Right lobe of liver (tissue), 6 donors: ENCODE results near the gene THTPA. TPM values are rescaled to one million over a fixed set of nuclear protein-coding genes. Genes with fewer than 3 reads are reported as not detected.

ENCODE experiments used
- ATAC-seq, 4 donors: fragments of 200-7000 bp; cut with Tn5 transposase; one replicate each; pipeline ENCODE4 v1.9.1; 2020; ENCODE audit warnings: mild to moderate bottlenecking in 4 of 4, moderate library complexity in 4 of 4
- DNase-seq, 3 donors: peaks; one replicate each; pipeline ENCODE4 v3.0.0-alpha.2; 2020
- H3K27ac ChIP-seq, 3 donors: fragments of 200-600 bp; one replicate each; pipeline ENCODE4 v1.8.0; 2022
- H3K27me3 ChIP-seq, 2 donors: fragments of 200-600 bp; one replicate each; pipeline ENCODE4 v1.8.0; 2022
- H3K36me3 ChIP-seq, 4 donors: fragments of 200-600 bp; sonication (generic) in 1 of 4; one replicate each; pipeline versions ENCODE4 v1.5.1 to v1.8.0; 2017 to 2022; ENCODE audit warnings: control low read depth in 1 of 4
- H3K4me1 ChIP-seq, 4 donors: fragments of 200-600 bp; sonication (generic) in 1 of 4; one replicate each; pipeline versions ENCODE4 v1.5.1 to v1.8.0; 2017 to 2022; ENCODE audit warnings: control low read depth in 1 of 4
- H3K4me3 ChIP-seq, 3 donors: fragments of 200-600 bp; one replicate each; pipeline ENCODE4 v1.8.0; 2022
- H3K9me3 ChIP-seq, 4 donors: fragments of 200-600 bp; sonication (generic) in 1 of 4; one replicate each; pipeline versions ENCODE4 v1.5.1 to v1.8.0; 2017 to 2022; ENCODE audit warnings: control low read depth in 1 of 4
- POLR2A ChIP-seq: fragments of 450-650 bp; IDR thresholded peaks from one replicate; pipeline ENCODE4 v1.6.1; 2017; ENCODE audit warnings: antibody characterized with exemption, mild to moderate bottlenecking
- WGBS: methylation state at CpG from one replicate; pipeline ENCODE4 v1.1.6; 2018; ENCODE audit warnings: low coverage, low lambda C conversion rate; ENCODE audit not compliant: insufficient coverage; ENCODE audit errors: missing lambda C conversion rate; 5-methylcytosine and 5-hydroxymethylcytosine counted together
- intact Hi-C, 2 donors: fragments of 100-400 bp; cut with DNase I; formaldehyde crosslinking; loops; one replicate each; pipeline versions ENCODE4 v1.11.2 to v1.14.1; 2022
- total RNA-seq, 6 experiments: library from RNA; depleted of rRNA in 2 of 6; stranded (reverse); fragments of >200 nt in 2 of 6; fragmentation: NEBNext Ultra II Directional in 3 of 6; extraction: Animal tissue kit (Norgen Biotek cat#: 25700) in 3 of 6; gene quantifications; one replicate each; pipeline versions ENCODE4 v1.1.0 to v1.2.4, GENCODE V29; 2016 to 2023
- TF ChIP-seq, protein P1 (sequence below), 4 donors: fragments of 200-600 bp in 3 of 4; fragments of 450-650 bp in 1 of 4; IDR thresholded peaks; one replicate each; pipeline versions ENCODE4 v1.5.1 to v1.8.0; 2016 to 2022; ENCODE audit warnings: antibody characterized with exemption in 4 of 4, mild to moderate bottlenecking in 2 of 4
- donor health status: DM: no; HTN: yes; CAD: no.
- donor health status: DM: no; HTN: no; CAD: no.
- donor health status: DM: no; HTN: no; CAD: no.
- donor health status: DM: no; HTN: yes; CAD: no.
- donor health status: DM: no; HTN: yes; CAD: no.

Gene THTPA
- total RNA-seq, 6 experiments from 2014 or later: 8.2 to 15.0 (median 11.4) TPM

DNA sequence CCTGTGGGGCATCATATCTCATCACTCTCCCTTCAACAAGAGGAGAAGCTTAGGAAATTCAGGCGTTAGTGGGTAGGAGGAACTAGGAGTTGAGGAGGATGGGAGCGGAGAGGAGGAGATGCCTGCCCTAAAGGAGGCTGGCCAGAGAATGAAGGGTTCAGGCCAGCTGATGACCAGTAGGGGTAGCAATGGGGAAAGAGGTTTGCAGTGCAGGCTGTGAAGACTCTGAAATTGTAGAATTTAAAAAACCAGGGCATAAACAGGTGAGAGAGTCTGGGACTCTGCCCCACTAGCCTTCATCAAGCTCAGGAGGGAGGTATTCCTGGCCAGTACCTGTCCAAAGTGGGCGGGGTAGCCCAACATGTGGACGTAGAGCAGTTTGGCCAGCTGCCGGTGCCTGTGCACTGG lies 10.7 kb downstream of the THTPA start:
- Histone ChIP-seq H3K27me3 (no peaks in the 10 kb centered on the region), H3K4me3 (peak overlapping the region; percentile 54 to 60 (median 60)), H3K27ac (peak overlapping the region in 2 of 3 donors; percentile 39 to 58), H3K36me3 (peaks cover 0 to 4% (median 0%) of the 10 kb centered on the region in 4 donors), H3K4me1 (peaks cover 0 to 24% (median 4%) of the 10 kb centered on the region in 4 donors), H3K9me3 (no peaks in the 10 kb centered on the region)
- intact Hi-C loops: no loop called here
- 27% methylated on average over 2 of the region's 5 CpGs for WGBS
- TF ChIP-seq, protein P1, sequence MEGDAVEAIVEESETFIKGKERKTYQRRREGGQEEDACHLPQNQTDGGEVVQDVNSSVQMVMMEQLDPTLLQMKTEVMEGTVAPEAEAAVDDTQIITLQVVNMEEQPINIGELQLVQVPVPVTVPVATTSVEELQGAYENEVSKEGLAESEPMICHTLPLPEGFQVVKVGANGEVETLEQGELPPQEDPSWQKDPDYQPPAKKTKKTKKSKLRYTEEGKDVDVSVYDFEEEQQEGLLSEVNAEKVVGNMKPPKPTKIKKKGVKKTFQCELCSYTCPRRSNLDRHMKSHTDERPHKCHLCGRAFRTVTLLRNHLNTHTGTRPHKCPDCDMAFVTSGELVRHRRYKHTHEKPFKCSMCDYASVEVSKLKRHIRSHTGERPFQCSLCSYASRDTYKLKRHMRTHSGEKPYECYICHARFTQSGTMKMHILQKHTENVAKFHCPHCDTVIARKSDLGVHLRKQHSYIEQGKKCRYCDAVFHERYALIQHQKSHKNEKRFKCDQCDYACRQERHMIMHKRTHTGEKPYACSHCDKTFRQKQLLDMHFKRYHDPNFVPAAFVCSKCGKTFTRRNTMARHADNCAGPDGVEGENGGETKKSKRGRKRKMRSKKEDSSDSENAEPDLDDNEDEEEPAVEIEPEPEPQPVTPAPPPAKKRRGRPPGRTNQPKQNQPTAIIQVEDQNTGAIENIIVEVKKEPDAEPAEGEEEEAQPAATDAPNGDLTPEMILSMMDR (IDR thresholded peaks at IDR 0.05): peak in 1 of 4 donors; percentile 7
- TF ChIP-seq POLR2A: no peak
- DNase-seq (peak in 1 of 3 donors; percentile 73), ATAC-seq (peak; percentile 4 to 31 (median 12))

DNA sequence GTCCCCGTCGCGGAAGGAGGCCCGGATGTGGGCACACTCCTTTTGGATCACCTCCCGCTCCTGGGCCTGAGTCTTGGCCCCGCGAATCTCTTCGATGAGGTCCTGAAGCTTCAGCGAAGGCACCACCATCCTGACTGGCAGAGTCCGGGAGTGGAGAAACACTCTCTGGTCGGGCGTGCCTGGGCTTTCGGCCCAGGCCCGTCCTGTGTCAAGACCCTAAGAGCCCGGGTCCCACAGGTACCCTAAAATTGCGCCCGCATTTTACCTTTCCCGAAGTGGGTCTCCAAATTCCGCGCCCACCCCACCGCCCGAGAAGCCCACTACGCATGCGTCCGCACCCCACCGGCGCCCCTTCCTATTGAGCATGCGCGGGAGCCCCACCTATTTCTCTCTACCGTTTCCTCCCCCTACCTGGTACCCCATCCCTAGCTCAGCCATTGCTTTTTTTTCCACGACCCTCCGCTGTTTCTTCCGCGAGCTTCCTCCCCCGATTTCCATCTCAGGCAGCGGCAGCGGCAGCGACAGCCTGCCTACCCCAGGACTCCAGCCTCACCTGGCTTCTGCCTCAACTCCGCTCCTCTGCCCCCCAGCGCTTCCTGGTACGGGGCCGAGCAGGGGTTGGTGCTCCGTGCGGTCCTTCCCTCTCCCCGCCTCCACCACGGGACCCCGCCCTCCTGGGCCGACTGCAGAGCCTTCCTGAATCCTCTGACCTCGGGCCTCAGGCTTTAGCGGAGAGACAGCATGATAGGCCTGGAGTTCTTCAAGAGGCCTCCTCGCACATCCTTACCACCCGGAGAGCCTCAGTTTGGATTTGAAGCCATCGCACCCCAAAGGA lies 11.3 kb downstream of the THTPA start, which contains the start of gene AP1G2:
Gene AP1G2 (minus strand): TSS at position 606 of the 835 bp plus-strand sequence. CDS start 477 bp downstream, at position 129.
- peaks cover 0 to 24% (median 4%) of the 10 kb centered on the region in 4 donors for H3K4me1 ChIP-seq
- H3K9me3 ChIP-seq: no peaks in the 10 kb centered on the region
- ATAC-seq: peak; percentile 81 to 83 (median 82)
- no peaks in the 10 kb centered on the region for H3K27me3 ChIP-seq
- 3% methylated on average over 30 of the region's 53 CpGs for WGBS
- TF ChIP-seq POLR2A: peak; percentile 61
- TF ChIP-seq, protein P1 (IDR thresholded peaks at IDR 0.05): no peak
- DNase-seq: peak; percentile 87 to 91 (median 90)
- H3K27ac ChIP-seq: peak within 1 kb of the TSS; percentile 36 to 58 (median 39)
- no peaks in the 10 kb centered on the region for H3K36me3 ChIP-seq
- H3K4me3 ChIP-seq: peak within 1 kb of the TSS; percentile 54 to 60 (median 60)
- intact Hi-C loops: no loop called here

- DNase-seq (no peak), ATAC-seq (no peak)
- Histone ChIP-seq H3K27ac (peak overlapping the region in 2 of 3 donors; percentile 36 to 39), H3K9me3 (no peaks in the 10 kb centered on the region), H3K27me3 (no peaks in the 10 kb centered on the region), H3K4me1 (peaks cover 0 to 22% (median 3%) of the 10 kb centered on the region in 4 donors), H3K4me3 (peak overlapping the region; percentile 54 to 60 (median 60)), H3K36me3 (no peaks in the 10 kb centered on the region)
- TF ChIP-seq, protein P1 (IDR thresholded peaks at IDR 0.05): no peak
- no peak for TF ChIP-seq POLR2A
- 65% methylated on average over 2 of the region's 2 CpGs for WGBS
- intact Hi-C loops: no loop called here
These were observed 12.0 kb downstream of the THTPA start for GRCh38 chr14:23568021-23568599.

- ATAC-seq (no peak), DNase-seq (no peak)
- no peaks in the 10 kb centered on the region for H3K27me3 ChIP-seq
- intact Hi-C loops: no loop called here
- no peak overlapping the region for H3K4me3 ChIP-seq
- H3K27ac ChIP-seq: no peak overlapping the region
- no peaks in the 10 kb centered on the region for H3K36me3 ChIP-seq
- no peaks in the 10 kb centered on the region for H3K9me3 ChIP-seq
- H3K4me1 ChIP-seq: peaks cover 0 to 16% (median 1%) of the 10 kb centered on the region in 4 donors
- TF ChIP-seq, protein P1 (IDR thresholded peaks at IDR 0.05): peak in 1 of 4 donors; percentile 6
- no peak for TF ChIP-seq POLR2A
- 56% methylated on average over 6 of the region's 6 CpGs for WGBS
These were observed 12.7 kb downstream of the THTPA start for GRCh38 chr14:23568600-23569331.
